ENCODE results near the gene MACF1. TPM values are rescaled to one million over a fixed set of nuclear protein-coding genes. Genes with fewer than 3 reads are reported as not detected.
A peak's percentile ranks its signal among the peaks of the same experiment; 100 is the strongest.

MACF1 gene
- total and polyA plus RNA-seq, 4 donors: 69.1 to 966 (median 233) TPM

GRCh38 chr1:39387452-39387851 lies 183.0 kb downstream of the MACF1 start:
- H3K27me3 ChIP-seq (ENCODE audit: control insufficient read depth in 3 of 3, insufficient read depth in 3 of 3, low read length in 2 of 3): no peaks in the 10 kb centered on the region
- DNase-seq: no peak
- no peak overlapping the region for H3K9ac ChIP-seq (ENCODE audit: insufficient read depth in 1 of 2, low read length in 2 of 2)
- ATAC-seq (ENCODE audit: insufficient read depth, low FRiP score): no peak
- no peak overlapping the region for H3K27ac ChIP-seq (ENCODE audit: low read depth in 1 of 2, low read length in 1 of 2)
- no peak for TF ChIP-seq CTCF (IDR thresholded peaks at IDR 0.05; ENCODE audit: control extremely low read depth, extremely low read depth)
- no peak overlapping the region for H3K4me3 ChIP-seq
- H3K36me3 ChIP-seq (ENCODE audit: control insufficient read depth in 4 of 4, insufficient read depth in 4 of 4, low read length in 4 of 4): peaks cover 22 to 55% (median 32%) of the 10 kb centered on the region in 4 donors
- WGBS, 2 donors: 92 to 94% methylated on average over 4 of the region's 4 CpGs
- no peaks in the 10 kb centered on the region for H3K9me3 ChIP-seq (ENCODE audit: control insufficient read depth in 4 of 4, insufficient read depth in 3 of 4, low read length in 3 of 4)
- peaks cover 0 to 14% (median 11%) of the 10 kb centered on the region in 5 donors for H3K4me1 ChIP-seq (ENCODE audit: control insufficient read depth in 5 of 5, insufficient read depth in 5 of 5, low read length in 5 of 5)

- ATAC-seq (ENCODE audit: insufficient read depth, low FRiP score): peak; percentile 63
- Histone ChIP-seq H3K4me3 (no peak overlapping the region), H3K9me3 (ENCODE audit: control insufficient read depth in 4 of 4, insufficient read depth in 3 of 4, low read length in 3 of 4) (no peaks in the 10 kb centered on the region), H3K36me3 (ENCODE audit: control insufficient read depth in 4 of 4, insufficient read depth in 4 of 4, low read length in 4 of 4) (peaks cover 7 to 38% (median 25%) of the 10 kb centered on the region in 4 donors), H3K27ac (ENCODE audit: low read depth in 1 of 2, low read length in 1 of 2) (peak overlapping the region; percentile 64 to 81), H3K27me3 (ENCODE audit: control insufficient read depth in 3 of 3, insufficient read depth in 3 of 3, low read length in 2 of 3) (no peaks in the 10 kb centered on the region), H3K4me1 (ENCODE audit: control insufficient read depth in 5 of 5, insufficient read depth in 5 of 5, low read length in 5 of 5) (peaks cover 12 to 49% (median 21%) of the 10 kb centered on the region in 5 donors), H3K9ac (ENCODE audit: insufficient read depth in 1 of 2, low read length in 2 of 2) (peak overlapping the region in 1 of 2 donors; percentile 39)
- no peak for TF ChIP-seq CTCF (IDR thresholded peaks at IDR 0.05; ENCODE audit: control extremely low read depth, extremely low read depth)
- peak; percentile 47 to 80 (median 77) for DNase-seq
- 46 to 70% methylated on average over 5 of the region's 5 CpGs for WGBS, 2 donors
These were observed 187.5 kb downstream of the MACF1 start for GRCh38 chr1:39391691-39392679.

GRCh38 chr1:39392851-39393573 lies 188.5 kb downstream of the MACF1 start:
- ATAC-seq (ENCODE audit: insufficient read depth, low FRiP score): no peak
- Histone ChIP-seq H3K27me3 (ENCODE audit: control insufficient read depth in 3 of 3, insufficient read depth in 3 of 3, low read length in 2 of 3) (no peaks in the 10 kb centered on the region), H3K9ac (ENCODE audit: insufficient read depth in 1 of 2, low read length in 2 of 2) (no peak overlapping the region), H3K27ac (ENCODE audit: low read depth in 1 of 2, low read length in 1 of 2) (peak overlapping the region; percentile 68 to 81), H3K4me3 (no peak overlapping the region), H3K9me3 (ENCODE audit: control insufficient read depth in 4 of 4, insufficient read depth in 3 of 4, low read length in 3 of 4) (no peaks in the 10 kb centered on the region), H3K36me3 (ENCODE audit: control insufficient read depth in 4 of 4, insufficient read depth in 4 of 4, low read length in 4 of 4) (peaks cover under 1 to 28% (median 16%) of the 10 kb centered on the region in 4 donors), H3K4me1 (ENCODE audit: control insufficient read depth in 5 of 5, insufficient read depth in 5 of 5, low read length in 5 of 5) (peaks cover 12 to 49% (median 21%) of the 10 kb centered on the region in 5 donors)
- TF ChIP-seq CTCF (IDR thresholded peaks at IDR 0.05; ENCODE audit: control extremely low read depth, extremely low read depth): no peak
- 57 to 63% methylated on average over 4 of the region's 4 CpGs for WGBS, 2 donors
- DNase-seq: no peak
